Stimulated activated CD4-positive, alpha-beta T cell treated with anti-CD3 and anti-CD28 coated beads, Interleukin-2, amount 100 ng/mL, for 4 hours (primary cell): ENCODE data around the gene KIAA0040.

ENCODE experiments used
- DNase-seq: peaks from one replicate; pipeline ENCODE4 v3.0.0-alpha.2; 2020; ENCODE audit warnings: low read depth

KIAA0040 gene

GRCh38 chr1:175192630-175193526 is at the start of gene KIAA0040:
KIAA0040 (minus strand) TSS chr1:175192776; CDS start chr1:175161013, 31,763 bp downstream.
- DNase-seq = peak; percentile 32

- no peak for DNase-seq
Observed at GRCh38 chr1:175237389-175237788, 44.8 kb upstream of the KIAA0040 start.

GRCh38 chr1:175234639-175235038 is 42.1 kb upstream of the KIAA0040 start:
- DNase-seq = no peak

DNA sequence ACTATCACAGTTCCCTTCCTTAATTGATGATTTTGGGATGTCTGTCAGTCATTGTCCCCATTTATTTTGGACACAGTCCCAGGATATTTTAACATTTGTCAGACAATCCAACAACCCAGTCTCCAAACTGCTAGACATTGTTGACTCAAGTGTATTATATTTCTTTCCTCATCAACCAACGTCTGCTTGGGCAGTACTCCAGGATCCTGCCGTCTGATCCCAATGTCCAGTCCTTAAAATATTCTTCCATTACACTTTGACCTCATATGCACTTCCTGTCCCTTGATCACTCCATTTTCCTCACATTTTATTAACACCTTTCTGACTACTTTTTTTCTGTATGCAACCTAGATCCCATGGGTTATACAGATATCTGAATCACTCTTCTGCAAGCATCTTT is 39.8 kb upstream of the KIAA0040 start:
- DNase-seq = no peak

DNA sequence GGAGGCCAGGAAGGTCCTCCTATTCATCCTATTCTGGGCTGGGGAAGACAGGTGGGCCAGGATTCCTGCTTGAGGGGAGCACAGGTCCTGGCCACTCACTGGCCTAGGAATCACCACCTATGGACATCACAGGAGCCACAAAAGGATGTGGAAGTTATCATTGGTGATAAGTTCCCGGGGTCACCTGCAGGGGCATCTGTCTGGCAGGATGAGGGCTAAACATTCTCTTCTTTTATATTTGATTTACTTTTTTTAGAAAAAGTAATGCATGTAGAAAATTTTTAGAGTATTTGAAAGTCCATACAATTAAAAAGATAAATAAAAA is 33.2 kb upstream of the KIAA0040 start:
- no peak for DNase-seq

GRCh38 chr1:175222296-175222938 is 29.8 kb upstream of the KIAA0040 start:
- no peak for DNase-seq

DNA sequence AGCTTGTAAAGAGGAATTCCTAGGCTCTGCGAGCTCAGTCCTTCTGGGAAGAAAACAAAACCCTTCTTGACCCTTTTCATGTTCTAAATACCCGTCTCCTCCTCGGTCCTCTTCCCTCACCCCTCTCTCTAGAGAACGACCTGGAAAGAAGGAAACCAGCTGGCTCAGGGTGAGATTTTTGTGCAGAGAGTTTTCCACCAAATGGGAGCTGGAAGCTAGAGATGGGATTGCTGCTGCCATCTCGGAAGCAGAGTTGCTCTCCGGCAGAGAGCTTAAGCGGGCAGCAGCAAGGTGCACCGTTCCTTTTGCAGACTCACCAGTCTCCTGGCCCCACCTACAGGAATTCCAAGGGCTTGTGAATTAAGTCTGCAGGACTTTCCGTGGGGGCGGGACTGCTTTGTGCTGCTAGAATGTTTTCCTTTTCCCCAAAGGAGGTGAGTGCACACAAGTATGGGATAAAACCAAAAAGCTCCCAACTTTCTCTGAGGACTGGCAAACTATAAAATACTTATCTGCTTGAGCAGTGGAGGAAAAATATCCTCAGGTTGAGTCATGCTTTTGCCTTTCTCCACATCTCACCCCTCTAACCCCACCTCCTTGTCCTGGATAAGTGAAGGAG is 29.1 kb upstream of the KIAA0040 start:
- no peak for DNase-seq

- DNase-seq = no peak
Observed at GRCh38 chr1:175220853-175221556, 28.4 kb upstream of the KIAA0040 start.

- DNase-seq = no peak
Observed at GRCh38 chr1:175219774-175220173, 27.2 kb upstream of the KIAA0040 start.

DNA sequence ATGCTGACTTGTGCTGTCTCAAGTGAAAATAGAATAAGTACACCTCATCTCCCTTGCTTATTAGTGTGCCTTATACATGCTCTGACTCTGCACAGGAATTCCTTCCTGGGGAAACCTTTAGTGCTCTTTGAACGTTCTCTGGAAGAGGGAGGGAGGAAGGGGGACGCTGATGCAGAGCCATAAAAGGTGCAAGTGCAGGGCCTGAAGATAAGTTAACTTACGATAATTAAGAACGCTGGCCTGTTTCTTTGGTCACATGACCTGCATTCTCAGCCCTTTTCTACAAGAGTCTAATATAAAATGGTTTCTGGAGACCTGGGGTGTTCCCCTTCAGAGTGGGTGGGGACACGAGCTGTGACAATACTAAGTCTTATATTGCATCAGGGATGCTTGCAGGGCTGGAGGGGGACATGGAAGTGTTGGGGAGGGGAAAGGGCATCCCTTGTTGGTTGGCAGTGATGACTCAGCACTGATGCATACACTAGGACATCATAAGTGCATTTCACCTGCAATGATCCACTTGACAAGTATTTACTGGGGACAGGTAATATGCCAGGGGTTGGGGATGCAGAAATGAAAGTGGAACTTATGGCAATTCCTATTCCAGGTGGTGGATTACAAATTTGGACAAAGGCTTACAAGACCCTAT is 26.3 kb upstream of the KIAA0040 start:
- no peak for DNase-seq

DNA sequence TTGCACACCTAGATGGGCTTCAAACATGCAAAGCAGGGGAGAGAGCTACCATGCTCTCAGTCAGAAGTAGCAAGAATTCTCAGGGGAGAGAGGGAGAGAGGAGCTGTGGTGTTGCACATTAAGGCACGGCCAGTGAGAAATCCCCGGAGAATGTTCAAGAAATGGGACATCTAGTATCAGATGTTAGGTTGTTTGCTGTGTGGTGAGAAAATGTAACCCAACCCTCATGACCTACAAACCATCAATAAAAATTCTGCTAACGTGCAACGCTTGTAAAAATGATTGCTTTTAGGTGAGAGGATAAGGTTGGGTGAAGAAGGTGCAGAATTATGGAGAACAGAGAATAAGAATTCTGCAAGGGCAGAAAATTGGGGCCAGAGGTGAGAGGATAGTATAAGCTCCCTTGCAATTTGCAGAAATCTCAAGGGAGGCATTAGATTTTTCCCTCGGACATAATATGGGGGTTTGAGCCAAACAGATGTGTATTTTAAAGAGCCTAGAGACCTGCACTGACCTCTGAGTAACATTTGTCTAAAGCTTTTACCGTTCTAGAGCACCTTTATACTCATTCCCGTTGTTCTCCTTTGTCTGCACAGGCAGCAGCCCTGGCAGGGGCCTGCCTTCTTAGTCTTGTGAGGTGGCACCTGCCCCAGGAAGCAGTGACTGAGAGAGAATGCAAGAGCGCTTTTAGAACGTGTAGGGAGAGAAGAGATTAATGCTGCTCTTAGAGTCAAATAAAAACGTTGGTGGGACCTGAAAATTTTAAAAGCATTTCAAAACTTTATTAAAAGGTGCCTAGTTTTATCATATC is 25.4 kb upstream of the KIAA0040 start:
- no peak for DNase-seq

- no peak for DNase-seq
Observed at GRCh38 chr1:175216444-175216843, 23.9 kb upstream of the KIAA0040 start.

- no peak for DNase-seq
Observed at GRCh38 chr1:175211656-175212055, 19.1 kb upstream of the KIAA0040 start.

DNA sequence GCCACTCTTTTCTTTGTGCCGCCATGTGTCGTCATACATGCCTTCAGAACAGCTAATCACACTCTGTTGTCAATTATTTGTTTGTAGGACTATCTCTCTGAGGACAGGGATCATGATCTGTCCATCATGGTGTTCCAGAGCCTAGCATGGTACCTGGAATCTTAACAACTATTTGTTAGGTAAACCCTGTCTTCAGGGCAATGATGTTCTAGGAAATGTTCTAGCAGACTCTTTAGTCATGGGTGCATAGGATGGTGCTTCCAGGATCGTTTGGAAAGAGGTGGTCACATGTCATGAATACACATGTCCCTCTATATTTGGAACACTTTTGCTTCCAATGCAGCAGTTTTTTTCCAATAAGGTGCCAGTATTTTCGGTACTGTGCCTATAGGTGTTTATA is 18.2 kb upstream of the KIAA0040 start:
- no peak for DNase-seq

DNA sequence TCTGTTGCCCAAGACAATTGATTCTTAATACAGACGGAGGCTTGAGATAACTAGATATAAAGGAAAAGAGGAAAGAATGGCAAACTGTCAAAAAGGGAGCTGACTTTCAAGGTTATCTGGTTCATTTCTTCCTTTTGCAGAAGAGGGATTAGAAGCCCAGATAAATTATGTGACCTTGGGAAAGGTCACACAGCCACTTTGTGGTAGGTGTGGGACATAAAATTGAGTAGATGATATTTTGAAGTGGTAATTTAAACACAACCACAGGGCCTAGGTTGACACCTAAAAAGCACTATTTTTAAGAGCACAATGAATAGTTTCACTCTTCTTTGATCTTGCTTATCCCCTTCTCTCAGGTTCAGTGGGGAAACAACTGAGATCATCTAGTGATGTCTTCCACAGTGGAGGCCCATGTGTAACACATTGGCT is 16.9 kb upstream of the KIAA0040 start:
- no peak for DNase-seq

DNA sequence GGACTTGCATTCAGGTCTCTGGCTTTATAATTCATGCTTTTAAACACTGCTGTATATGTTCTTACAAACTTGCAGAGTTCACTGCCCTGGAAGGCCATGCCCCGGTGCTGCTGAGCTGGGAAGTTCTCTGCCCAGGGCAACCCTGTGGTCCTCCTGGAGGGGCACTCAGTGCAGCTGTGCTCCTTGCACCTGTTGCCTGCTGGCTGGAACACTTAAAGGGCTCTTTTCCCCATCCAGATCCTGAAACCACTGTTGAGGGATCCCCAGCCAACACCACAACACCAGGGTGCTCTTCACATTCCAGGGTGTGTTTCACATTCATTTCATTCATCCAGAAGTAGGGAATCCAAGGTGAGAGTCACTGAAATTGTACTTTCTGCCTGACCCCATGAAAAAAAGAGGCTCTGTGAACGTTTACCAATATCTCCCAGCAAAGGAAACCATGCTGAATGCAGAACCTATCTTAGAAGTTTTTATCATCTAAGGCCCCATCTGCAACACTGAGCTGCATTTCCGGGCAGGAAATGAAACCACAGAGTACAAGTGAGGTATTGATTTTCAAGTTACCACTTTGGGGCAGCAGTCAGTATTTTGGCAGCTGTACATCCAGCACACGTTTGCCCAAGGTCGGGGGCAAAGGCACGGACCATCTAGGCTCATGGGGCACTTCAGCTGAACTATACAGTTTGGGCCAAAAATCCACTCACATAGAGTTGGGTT is 16.4 kb upstream of the KIAA0040 start:
- DNase-seq = peak; percentile 17

- DNase-seq = no peak
Observed at GRCh38 chr1:175207971-175208370, 15.4 kb upstream of the KIAA0040 start.

DNA sequence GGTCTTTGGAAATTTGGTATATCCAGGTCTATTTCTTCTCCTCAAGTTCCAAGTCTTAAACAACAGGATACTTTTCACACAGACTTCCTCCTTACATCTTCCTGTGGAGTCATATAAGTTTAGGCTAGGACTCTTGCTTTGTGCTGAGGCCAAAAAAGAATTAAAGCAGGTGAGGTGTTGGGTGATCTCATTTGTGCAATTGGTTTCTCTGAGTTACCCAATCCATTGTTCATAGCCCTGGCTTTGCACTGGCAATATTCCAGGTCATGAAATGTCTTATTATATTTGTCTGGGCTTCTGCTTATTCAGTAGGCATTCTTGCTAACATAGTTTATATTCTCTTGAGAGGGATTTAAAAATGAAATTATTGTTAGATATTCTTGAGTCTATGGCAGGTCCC is 14.1 kb upstream of the KIAA0040 start:
- no peak for DNase-seq

DNA sequence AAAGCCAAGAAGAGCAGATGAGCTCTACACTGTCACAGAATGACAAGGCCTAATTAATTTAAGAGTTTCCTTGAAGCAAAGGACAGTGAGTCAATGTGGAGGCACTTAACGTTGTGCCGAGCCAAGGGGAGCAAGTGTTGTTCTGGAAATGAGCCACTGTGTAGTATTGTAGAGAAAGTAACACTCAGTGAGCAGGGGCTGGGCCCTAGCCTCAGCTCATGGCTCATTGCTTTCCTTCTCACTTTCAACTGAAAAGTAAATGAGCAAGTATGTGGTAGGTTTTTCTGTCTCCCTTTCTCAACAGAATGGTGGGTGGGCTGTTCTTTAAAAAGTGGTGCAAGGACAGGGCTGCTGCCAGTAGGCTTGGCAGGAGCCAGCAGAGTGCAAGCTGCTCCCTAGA is 11.8 kb upstream of the KIAA0040 start:
- DNase-seq = no peak

DNA sequence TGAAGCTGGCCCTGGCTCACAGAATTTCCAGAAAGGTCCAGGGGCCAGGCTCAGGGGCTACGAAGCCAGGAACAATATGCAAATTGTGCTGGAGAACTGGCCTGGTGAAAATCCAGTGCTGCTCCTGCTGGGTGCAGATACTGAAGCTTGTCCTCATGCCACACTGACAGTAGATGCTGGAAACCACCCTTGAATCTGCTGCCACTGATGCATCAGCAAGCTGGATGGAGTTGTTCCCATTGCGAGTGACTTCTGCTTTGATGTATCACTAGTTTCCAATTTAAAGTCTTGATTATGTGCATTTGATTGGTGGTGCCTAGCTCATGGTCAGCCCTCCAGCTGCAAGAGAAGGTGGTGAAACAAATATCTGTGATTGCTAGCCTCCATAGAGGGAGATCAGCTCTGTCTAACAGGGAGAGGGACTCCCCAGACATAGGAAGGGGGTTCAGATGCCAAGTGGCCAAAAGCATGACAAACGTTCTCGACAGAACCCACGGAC is 11.0 kb upstream of the KIAA0040 start:
- DNase-seq = no peak
